Left ventricle myocardium inferior (tissue), 1 donor: ENCODE results near the gene RGS19. TPM values are rescaled to one million over a fixed set of nuclear protein-coding genes. Genes with fewer than 3 reads are reported as not detected.

Experiments used
- DNase-seq: peaks from one replicate; pipeline ENCODE4 v3.0.0-alpha.2; 2020
- H3K27ac ChIP-seq: fragments of 200-600 bp; replicated peaks from 2 replicates; pipeline ENCODE4 v1.8.0; 2021
- H3K27me3 ChIP-seq: fragments of 200-600 bp; 2 replicates; pipeline ENCODE4 v1.8.0; 2021; ENCODE audit warnings: low read depth
- H3K36me3 ChIP-seq: fragments of 200-600 bp; 2 replicates; pipeline ENCODE4 v1.8.0; 2021
- H3K4me1 ChIP-seq: fragments of 200-600 bp; 2 replicates; pipeline ENCODE4 v1.8.0; 2021
- H3K4me3 ChIP-seq: fragments of 200-600 bp; 2 replicates; pipeline ENCODE4 v1.8.0; 2021; ENCODE audit warnings: mild to moderate bottlenecking, moderate library complexity
- H3K9me3 ChIP-seq: fragments of 200-600 bp; replicated peaks from 2 replicates; pipeline ENCODE4 v1.8.0; 2021
- CTCF ChIP-seq: fragments of 200-600 bp; IDR thresholded peaks from 2 replicates; pipeline ENCODE4 v1.8.0; 2021; ENCODE audit warnings: antibody characterized with exemption, mild to moderate bottlenecking, borderline replicate concordance
- intact Hi-C: fragments of 100-400 bp; cut with micrococcal nuclease; formaldehyde crosslinking; loops from one replicate; pipeline ENCODE4 v1.11.0; 2022
- total RNA-seq: library from RNA; stranded (reverse); fragmentation: NEBNext Ultra II Directional; extraction: Animal tissue kit (Norgen Biotek cat#: 25700); gene quantifications from one replicate; pipeline ENCODE4 v1.2.1, GENCODE V29; 2021
- donor health status: DM: no; HTN: yes; CAD: no; lungs with severe emphysema.

Gene RGS19
- total RNA-seq, 1 donor from 2014 or later: 6.1 TPM

GRCh38 chr20:64086801-64087200 is 7.5 kb upstream of the RGS19 start:
- no peak for DNase-seq
- H3K27me3 ChIP-seq: peaks cover 50% of the 10 kb centered on the region

DNA sequence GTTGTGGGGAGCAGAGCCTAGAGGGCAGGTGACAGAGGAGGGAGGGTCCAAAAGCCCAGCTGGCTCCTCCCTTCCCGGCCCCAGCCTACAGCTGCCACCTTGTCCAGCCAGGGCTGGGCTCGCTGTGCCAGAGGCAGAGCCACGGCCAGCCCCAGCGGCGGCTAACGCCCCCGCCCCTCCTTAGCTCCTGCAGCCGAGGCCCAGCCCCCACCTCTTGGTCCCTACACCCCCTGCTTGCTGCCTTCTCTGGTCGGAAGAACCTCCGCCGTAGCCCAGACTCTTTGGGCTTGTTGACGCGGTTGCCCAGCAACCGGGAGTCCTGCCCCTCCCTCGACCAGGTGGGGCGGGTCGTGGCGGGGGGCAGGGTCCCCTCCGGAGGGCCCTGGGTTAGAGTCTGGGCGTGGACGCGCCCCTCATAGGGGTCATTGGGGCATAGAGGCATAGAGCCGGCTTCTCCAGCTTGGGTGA is 5.4 kb upstream of the RGS19 start:
- intact Hi-C loops: no loop called here
- DNase-seq: no peak
- no peak for TF ChIP-seq CTCF
- Histone ChIP-seq H3K27ac (no peak overlapping the region), H3K4me3 (no peak overlapping the region), H3K9me3 (no peaks in the 10 kb centered on the region), H3K27me3 (peaks cover 47% of the 10 kb centered on the region), H3K36me3 (no peaks in the 10 kb centered on the region), H3K4me1 (peaks cover 34% of the 10 kb centered on the region)

More at GRCh38 chr20:64086801-64087200, 7.5 kb upstream of the RGS19 start:
- intact Hi-C loops: no loop called here
- no peak overlapping the region for H3K27ac ChIP-seq
- TF ChIP-seq CTCF: no peak
- no peaks in the 10 kb centered on the region for H3K36me3 ChIP-seq
- peaks cover 26% of the 10 kb centered on the region for H3K4me1 ChIP-seq
- no peak overlapping the region for H3K4me3 ChIP-seq
- no peaks in the 10 kb centered on the region for H3K9me3 ChIP-seq

- intact Hi-C loops: no loop called here
- DNase-seq: no peak
- TF ChIP-seq CTCF: peak; percentile 10
- H3K27me3 ChIP-seq: peaks cover 40% of the 10 kb centered on the region
- H3K36me3 ChIP-seq: no peaks in the 10 kb centered on the region
- peak within 1 kb of the TSS; percentile 73 for H3K4me3 ChIP-seq
- no peak within 1 kb of the TSS for H3K27ac ChIP-seq
- no peaks in the 10 kb centered on the region for H3K9me3 ChIP-seq
- H3K4me1 ChIP-seq: peaks cover 39% of the 10 kb centered on the region
Observed at GRCh38 chr20:64083804-64084684, 4.7 kb upstream of the RGS19 start, which contains the start of gene LKAAEAR1. Gene LKAAEAR1, minus strand, starts transcription at chr20:64084398. Its CDS starts 179 bp downstream, at chr20:64084219.

GRCh38 chr20:64083378-64083803 is 4.1 kb upstream of the RGS19 start:
- intact Hi-C loops: no loop called here
- Histone ChIP-seq H3K27me3 (peaks cover 39% of the 10 kb centered on the region), H3K36me3 (no peaks in the 10 kb centered on the region), H3K27ac (no peak overlapping the region), H3K9me3 (no peaks in the 10 kb centered on the region), H3K4me1 (peaks cover 45% of the 10 kb centered on the region), H3K4me3 (peak overlapping the region; percentile 73)
- DNase-seq: peak; percentile 77
- TF ChIP-seq CTCF: peak; percentile 74

- DNase-seq: no peak
- Histone ChIP-seq H3K36me3 (no peaks in the 10 kb centered on the region), H3K9me3 (no peaks in the 10 kb centered on the region), H3K27ac (no peak overlapping the region), H3K27me3 (peaks cover 37% of the 10 kb centered on the region), H3K4me1 (peaks cover 50% of the 10 kb centered on the region), H3K4me3 (peak overlapping the region; percentile 73)
- intact Hi-C loops: no loop called here
- TF ChIP-seq CTCF: no peak
Observed at GRCh38 chr20:64082820-64083377, 3.6 kb upstream of the RGS19 start.
